SK-N-SH (cell line): ENCODE data around the gene RABGAP1L. TPM values are rescaled to one million over a fixed set of nuclear protein-coding genes. Genes with fewer than 3 reads are reported as not detected.

Experiments used
- CTCF ChIA-PET: fragments of 300-600, 350-600 bp; formaldehyde crosslinking; extraction: SDS; loops from one replicate; lab custom pipeline; 2021; lab: Yijun Ruan, JAX
- POLR2A ChIA-PET: fragments of 350-600 bp; sonication (Branson Sonifier 250); formaldehyde crosslinking; extraction: SDS; loops from one replicate; lab custom pipeline; 2020; ENCODE audit warnings: antibody characterized with exemption, inconsistent platforms; lab: Yijun Ruan, JAX
- DNase-seq: peaks from one replicate; pipeline ENCODE4 v3.0.0; 2012
- H2AFZ ChIP-seq: fragments of 200-600 bp; sonication (generic); 2 replicates; pipeline ENCODE4 v1.8.1; 2016; ENCODE audit warnings: antibody characterized with exemption, mild to moderate bottlenecking, low read depth
- H3F3A ChIP-seq: fragments of 200-600 bp; sonication (generic); replicated peaks from 2 replicates; pipeline ENCODE3; 2016; ENCODE audit warnings: antibody characterized with exemption, mild to moderate bottlenecking; ENCODE audit not compliant: insufficient read depth
- H3K27ac ChIP-seq, 2 experiments: fragments of 200-500 bp in 1 of 2; fragments of 200-600 bp in 1 of 2; sonication (Bioruptor generic) in 1 of 2; sonication (generic), shearing (Covaris generic) in 1 of 2; 2 replicates each; pipeline versions ENCODE4 v1.5.1 to v1.6.1; 2014 to 2016; ENCODE audit warnings: low read depth in 2 of 2, inconsistent platforms in 1 of 2, low read length in 1 of 2, mild to moderate bottlenecking in 1 of 2, mixed read lengths in 1 of 2
- H3K27me3 ChIP-seq: fragments of 200-600 bp; sonication (generic), shearing (Covaris generic); 2 replicates; pipeline ENCODE4 v1.6.1; 2016; ENCODE audit warnings: mixed run types; ENCODE audit not compliant: insufficient read depth
- H3K36me3 ChIP-seq, 2 experiments: fragments of 200-500 bp in 1 of 2; fragments of 200-600 bp in 1 of 2; sonication (Bioruptor generic) in 1 of 2; sonication (generic) in 1 of 2; replicated peaks in 1 of 2; 2 replicates each; pipeline versions ENCODE3 to v1.5.1; 2014 to 2016; ENCODE audit warnings: low read length in 1 of 2, mild to moderate bottlenecking in 1 of 2; ENCODE audit not compliant: insufficient read depth in 2 of 2, control insufficient read depth in 1 of 2
- H3K4me1 ChIP-seq, 2 experiments: fragments of 200-500 bp in 1 of 2; fragments of 200-600 bp in 1 of 2; sonication (Bioruptor generic) in 1 of 2; sonication (generic), shearing (Covaris generic) in 1 of 2; 2 replicates each; pipeline versions ENCODE4 v1.5.1 to v1.6.1; 2014 to 2016; ENCODE audit warnings: low read depth in 1 of 2, low read length in 1 of 2, mixed run types in 1 of 2; ENCODE audit not compliant: insufficient read depth in 2 of 2, control insufficient read depth in 1 of 2
- H3K4me2 ChIP-seq: fragments of 200-600 bp; sonication (generic), shearing (Covaris generic); 2 replicates; pipeline ENCODE4 v1.6.1; 2017; ENCODE audit warnings: mixed run types
- H3K4me3 ChIP-seq, 2 experiments: fragments of 200-500 bp in 1 of 2; fragments of 200-600 bp in 1 of 2; sonication (Bioruptor generic) in 1 of 2; sonication (generic), shearing (Covaris generic) in 1 of 2; 2 replicates each; pipeline versions ENCODE4 v1.5.1 to v1.8.1; 2014 to 2016; ENCODE audit warnings: low read depth in 2 of 2, inconsistent platforms in 1 of 2, low read length in 1 of 2, mild to moderate bottlenecking in 1 of 2, mixed read lengths in 1 of 2, moderate library complexity in 1 of 2
- H3K79me2 ChIP-seq: fragments of 200-600 bp; sonication (generic); 2 replicates; pipeline ENCODE4 v1.8.1; 2017; ENCODE audit warnings: mild to moderate bottlenecking; ENCODE audit not compliant: insufficient read depth
- H3K9ac ChIP-seq: fragments of 200-600 bp; sonication (generic); 2 replicates; pipeline ENCODE4 v1.6.1; 2017; ENCODE audit warnings: mixed run types
- H3K9me2 ChIP-seq: fragments of 200-600 bp; sonication (generic); 2 replicates; pipeline ENCODE4 v1.6.1; 2017; ENCODE audit warnings: mixed run types
- H3K9me3 ChIP-seq: fragments of 200-600 bp; sonication (generic); 2 replicates; pipeline ENCODE4 v1.6.1; 2017; ENCODE audit warnings: mixed run types, mild to moderate bottlenecking, moderate library complexity
- H4K20me1 ChIP-seq: fragments of 200-600 bp; sonication (generic); 2 replicates; pipeline ENCODE4 v1.6.1; 2017; ENCODE audit warnings: mild to moderate bottlenecking, mixed run types; ENCODE audit not compliant: insufficient read depth
- CHD2 ChIP-seq: fragments of 150-350 bp; IDR thresholded peaks from 2 replicates; pipeline ENCODE4 v1.6.1; 2018; ENCODE audit warnings: low read length; ENCODE audit not compliant: partially characterized antibody
- ELF1 ChIP-seq: IDR thresholded peaks from 2 replicates; pipeline ENCODE4 v1.4.0; 2012
- EP300 ChIP-seq, 2 experiments: IDR thresholded peaks; 2 replicates each; pipeline versions ENCODE4 v1.4.0 to v1.6.1; 2012; ENCODE audit warnings: borderline replicate concordance in 1 of 2, low read depth in 1 of 2, low read length in 1 of 2
- FOSL2 ChIP-seq: IDR thresholded peaks from 2 replicates; pipeline ENCODE4 v1.4.0; 2012; ENCODE audit warnings: low read depth, mild to moderate bottlenecking, moderate library complexity, borderline replicate concordance
- FOXJ3 ChIP-seq: sonication (generic); formaldehyde crosslinking; IDR thresholded peaks from 2 replicates; pipeline ENCODE4 v1.5.1; 2020; ENCODE audit warnings: mild to moderate bottlenecking, missing genetic modification reagents
- GABPA ChIP-seq: IDR thresholded peaks from 2 replicates; pipeline ENCODE4 v1.4.0; 2012; ENCODE audit warnings: low read depth, mild to moderate bottlenecking
- MEF2A ChIP-seq: IDR thresholded peaks from 2 replicates; pipeline ENCODE4 v1.4.0; 2012; ENCODE audit warnings: low read depth, borderline replicate concordance
- POLR2AphosphoS5 ChIP-seq: IDR thresholded peaks from 2 replicates; pipeline ENCODE4 v1.6.1; 2012; ENCODE audit warnings: low read depth, low read length
- RAD21 ChIP-seq: IDR thresholded peaks from 2 replicates; pipeline ENCODE4 v1.6.1; 2012; ENCODE audit warnings: mild to moderate bottlenecking, low read length
- REST ChIP-seq: IDR thresholded peaks from 2 replicates; pipeline ENCODE4 v1.6.1; 2012; ENCODE audit warnings: mild to moderate bottlenecking, low read depth, low read length, moderate library complexity
- RFX5 ChIP-seq: IDR thresholded peaks from 2 replicates; pipeline ENCODE4 v1.6.1; 2012; ENCODE audit warnings: mild to moderate bottlenecking, improper control_type of control experiment, low read length
- RXRA ChIP-seq: IDR thresholded peaks from 2 replicates; pipeline ENCODE4 v1.4.0; 2012; ENCODE audit warnings: low read depth, mild to moderate bottlenecking, borderline replicate concordance
- TAF1 ChIP-seq: IDR thresholded peaks from 2 replicates; pipeline ENCODE4 v1.6.1; 2012; ENCODE audit warnings: low read depth, mild to moderate bottlenecking, low read length, moderate library complexity, borderline replicate concordance
- ZBTB33 ChIP-seq: IDR thresholded peaks from 2 replicates; pipeline ENCODE4 v1.4.0; 2012; ENCODE audit warnings: low read depth, borderline replicate concordance
- WGBS: methylation state at CpG from one replicate; pipeline ENCODE4 v1.1.6; 2017; ENCODE audit warnings: low lambda C conversion rate; 5-methylcytosine and 5-hydroxymethylcytosine counted together
- polyA plus RNA-seq, 3 experiments: library from polyadenylated mRNA; depleted of rRNA; stranded (reverse); fragments of >200 nt; gene quantifications; 2 replicates each; pipeline ENCODE4 v1.2.3, GENCODE V29; 2012
- TF ChIP-seq, protein P1 (sequence below): fragments of 200-600 bp; sonication (generic); IDR thresholded peaks from 2 replicates; pipeline ENCODE4 v1.6.1; 2017; ENCODE audit warnings: antibody characterized with exemption, mild to moderate bottlenecking, moderate library complexity

RABGAP1L gene
- polyA plus RNA-seq, 1 of the 3 experiments (the other 2 are of a cell fraction) = 7.2 TPM

GRCh38 chr1:174417921-174418320, 258.6 kb downstream of the RABGAP1L start:
- no peaks in the 10 kb centered on the region for H4K20me1 ChIP-seq
- no peaks in the 10 kb centered on the region for H3F3A ChIP-seq
- no peak overlapping the region for H3K9ac ChIP-seq
- H3K9me3 ChIP-seq = no peaks in the 10 kb centered on the region
- no peak overlapping the region for H3K4me2 ChIP-seq
- 93% methylated on average over 2 of the region's 2 CpGs for WGBS
- CTCF ChIA-PET = no interaction called here
- H3K36me3 ChIP-seq = no peaks in the 10 kb centered on the region
- H3K27ac ChIP-seq = no peak overlapping the region
- no peaks in the 10 kb centered on the region for H3K9me2 ChIP-seq
- TF ChIP-seq ZBTB33 (no peak), MEF2A (no peak), GABPA (no peak), POLR2AphosphoS5 (no peak), FOXJ3 (CRISPR knock-in tag) (no peak), FOSL2 (no peak), RXRA (no peak), RAD21 (no peak), RFX5 (no peak)
- TF ChIP-seq, protein P1, sequence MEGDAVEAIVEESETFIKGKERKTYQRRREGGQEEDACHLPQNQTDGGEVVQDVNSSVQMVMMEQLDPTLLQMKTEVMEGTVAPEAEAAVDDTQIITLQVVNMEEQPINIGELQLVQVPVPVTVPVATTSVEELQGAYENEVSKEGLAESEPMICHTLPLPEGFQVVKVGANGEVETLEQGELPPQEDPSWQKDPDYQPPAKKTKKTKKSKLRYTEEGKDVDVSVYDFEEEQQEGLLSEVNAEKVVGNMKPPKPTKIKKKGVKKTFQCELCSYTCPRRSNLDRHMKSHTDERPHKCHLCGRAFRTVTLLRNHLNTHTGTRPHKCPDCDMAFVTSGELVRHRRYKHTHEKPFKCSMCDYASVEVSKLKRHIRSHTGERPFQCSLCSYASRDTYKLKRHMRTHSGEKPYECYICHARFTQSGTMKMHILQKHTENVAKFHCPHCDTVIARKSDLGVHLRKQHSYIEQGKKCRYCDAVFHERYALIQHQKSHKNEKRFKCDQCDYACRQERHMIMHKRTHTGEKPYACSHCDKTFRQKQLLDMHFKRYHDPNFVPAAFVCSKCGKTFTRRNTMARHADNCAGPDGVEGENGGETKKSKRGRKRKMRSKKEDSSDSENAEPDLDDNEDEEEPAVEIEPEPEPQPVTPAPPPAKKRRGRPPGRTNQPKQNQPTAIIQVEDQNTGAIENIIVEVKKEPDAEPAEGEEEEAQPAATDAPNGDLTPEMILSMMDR = no peak
- DNase-seq = no peak
- H3K79me2 ChIP-seq = no peaks in the 10 kb centered on the region
- H2AFZ ChIP-seq = no peak overlapping the region
- H3K27me3 ChIP-seq = no peaks in the 10 kb centered on the region
- no peak overlapping the region for H3K4me3 ChIP-seq
- no peaks in the 10 kb centered on the region for H3K4me1 ChIP-seq
- POLR2A ChIA-PET = no interaction called here

- no peaks in the 10 kb centered on the region for H3K27me3 ChIP-seq
- CTCF ChIA-PET = no interaction called here
- no peaks in the 10 kb centered on the region for H3K36me3 ChIP-seq
- no peak overlapping the region for H3K27ac ChIP-seq
- no peaks in the 10 kb centered on the region; a peak in 1 of 4 replicates for H3K4me1 ChIP-seq
- no peak overlapping the region for H3K4me2 ChIP-seq
- no peak for TF ChIP-seq EP300 (IDR thresholded peaks at IDR 0.05; ENCODE audit: borderline replicate concordance in 1 of 2, low read depth in 1 of 2, low read length in 1 of 2)
- TF ChIP-seq CHD2 = no peak
- no peak for TF ChIP-seq TAF1
- TF ChIP-seq REST = no peak
- TF ChIP-seq ELF1 = no peak
- TF ChIP-seq, all 33 proteins: peak for 0
- Histone ChIP-seq H3K4me3 (no peak overlapping the region), H2AFZ (no peak overlapping the region), H3K9ac (no peak overlapping the region), H3K79me2 (no peaks in the 10 kb centered on the region), H3F3A (no peaks in the 10 kb centered on the region), H3K9me2 (no peaks in the 10 kb centered on the region), H3K9me3 (no peaks in the 10 kb centered on the region), H4K20me1 (no peaks in the 10 kb centered on the region)
- no peak for DNase-seq
- POLR2A ChIA-PET = no interaction called here
Measured at GRCh38 chr1:174425121-174425520, 265.8 kb downstream of the RABGAP1L start.
